Common myeloid progenitor, CD34-positive (primary cell): ENCODE data around the gene PTGER3.

Source experiments
- CTCF ChIA-PET: fragments of 350-600 bp; sonication (Branson Sonifier 250); formaldehyde crosslinking; loops from one replicate; lab custom pipeline; 2021; ENCODE audit warnings: antibody characterized with exemption; lab: Charles Lee
- POLR2A ChIA-PET: fragments of 350-600 bp; sonication (Branson Sonifier 250); formaldehyde crosslinking; loops from one replicate; lab custom pipeline; 2021; ENCODE audit warnings: antibody characterized with exemption; lab: Charles Lee
- DNase-seq, 3 donors: peaks; one replicate each; pipeline versions ENCODE4 v3.0.0 to v3.0.0-alpha.2; 2013
- H3K27ac ChIP-seq, 2 experiments: 1 replicate in 1 of 2; 2 replicates in 1 of 2; pipeline ENCODE4 v1.7.0; 2013; ENCODE audit warnings: inconsistent platforms in 2 of 2, low read length in 2 of 2, mild to moderate bottlenecking in 2 of 2, low read depth in 1 of 2, moderate library complexity in 1 of 2; ENCODE audit not compliant: severe bottlenecking in 2 of 2, insufficient read depth in 1 of 2, poor library complexity in 1 of 2
- H3K27me3 ChIP-seq, 5 experiments: replicated peaks in 2 of 5; 1 replicate in 3 of 5; 2 replicates in 2 of 5; pipeline versions ENCODE4 v1.6.1 to v1.7.0; 2013; ENCODE audit warnings: low read length in 4 of 5, mild to moderate bottlenecking in 2 of 5, moderate library complexity in 2 of 5, inconsistent platforms in 1 of 5; ENCODE audit not compliant: insufficient read depth in 5 of 5, control insufficient read depth in 4 of 5
- H3K36me3 ChIP-seq, 4 experiments: 1 replicate in 2 of 4; 2 replicates in 2 of 4; pipeline versions ENCODE4 v1.6.1 to v1.7.0; 2013; ENCODE audit warnings: low read length in 3 of 4, control low read depth in 1 of 4, mild to moderate bottlenecking in 1 of 4; ENCODE audit not compliant: control insufficient read depth in 4 of 4, insufficient read depth in 4 of 4
- H3K4me1 ChIP-seq, 4 experiments: 1 replicate in 3 of 4; 2 replicates in 1 of 4; pipeline versions ENCODE4 v1.6.1 to v1.7.1; 2013; ENCODE audit warnings: low read length in 3 of 4, mild to moderate bottlenecking in 3 of 4, control low read depth in 1 of 4, inconsistent platforms in 1 of 4, moderate library complexity in 1 of 4; ENCODE audit not compliant: control insufficient read depth in 4 of 4, insufficient read depth in 4 of 4; ENCODE audit errors: control extremely low read depth in 1 of 4
- H3K4me3 ChIP-seq, 7 experiments: 1 replicate in 4 of 7; 2 replicates in 3 of 7; pipeline versions ENCODE4 v1.5.1 to v1.7.0; 2013; ENCODE audit warnings: mild to moderate bottlenecking in 7 of 7, low read length in 6 of 7, moderate library complexity in 6 of 7, inconsistent platforms in 2 of 7, low read depth in 2 of 7, control low read depth in 1 of 7; ENCODE audit not compliant: insufficient read depth in 4 of 7, control insufficient read depth in 1 of 7; ENCODE audit errors: extremely low read depth in 1 of 7
- H3K9me3 ChIP-seq, 5 experiments: 1 replicate in 4 of 5; 2 replicates in 1 of 5; pipeline versions ENCODE4 v1.6.1 to v1.7.1; 2013; ENCODE audit warnings: low read length in 4 of 5, mild to moderate bottlenecking in 2 of 5, inconsistent platforms in 1 of 5, low read depth in 1 of 5, moderate library complexity in 1 of 5; ENCODE audit not compliant: control insufficient read depth in 4 of 5, insufficient read depth in 2 of 5; ENCODE audit errors: control extremely low read depth in 1 of 5
- WGBS: methylation state at CpG from one replicate; pipeline ENCODE4 v1.1.5; 2013; ENCODE audit not compliant: insufficient coverage; 5-methylcytosine and 5-hydroxymethylcytosine counted together

The PTGER3 gene

GRCh38 chr1:71053146-71053545 lies 5.5 kb upstream of the PTGER3 start:
- 80% methylated on average over 1 of the region's 1 CpG for WGBS
- Histone ChIP-seq H3K4me1 (peaks cover 0 to under 1% (median under 1%) of the 10 kb centered on the region in 4 experiments), H3K36me3 (peaks cover 0 to 12% (median 4%) of the 10 kb centered on the region in 4 experiments), H3K27ac (no peak overlapping the region), H3K4me3 (no peak overlapping the region), H3K27me3 (peaks cover 0 to 28% (median 10%) of the 10 kb centered on the region in 5 experiments), H3K9me3 (no peaks in the 10 kb centered on the region)
- ChIA-PET POLR2A (no interaction called here), CTCF (no interaction called here)
- DNase-seq = no peak

- ChIA-PET POLR2A (no interaction called here), CTCF (interaction anchor here (0.7 to 7.2 kb wide), 11 partner anchors 13 to 916 kb away, joined by 3 to 54 read pairs (median 4); no protein-coding TSS in a partner anchor)
- Histone ChIP-seq H3K4me3 (no peak overlapping the region), H3K4me1 (peaks cover 0 to 20% (median 18%) of the 10 kb centered on the region in 4 experiments), H3K27me3 (peaks cover 9 to 56% (median 23%) of the 10 kb centered on the region in 5 experiments), H3K27ac (no peak overlapping the region), H3K9me3 (no peaks in the 10 kb centered on the region), H3K36me3 (no peaks in the 10 kb centered on the region)
- WGBS = 0% methylated on average over 1 of the region's 1 CpG
- peak; percentile 73 to 89 (median 85) for DNase-seq
These were observed 2.5 kb upstream of the PTGER3 start for GRCh38 chr1:71049951-71050598.

DNA sequence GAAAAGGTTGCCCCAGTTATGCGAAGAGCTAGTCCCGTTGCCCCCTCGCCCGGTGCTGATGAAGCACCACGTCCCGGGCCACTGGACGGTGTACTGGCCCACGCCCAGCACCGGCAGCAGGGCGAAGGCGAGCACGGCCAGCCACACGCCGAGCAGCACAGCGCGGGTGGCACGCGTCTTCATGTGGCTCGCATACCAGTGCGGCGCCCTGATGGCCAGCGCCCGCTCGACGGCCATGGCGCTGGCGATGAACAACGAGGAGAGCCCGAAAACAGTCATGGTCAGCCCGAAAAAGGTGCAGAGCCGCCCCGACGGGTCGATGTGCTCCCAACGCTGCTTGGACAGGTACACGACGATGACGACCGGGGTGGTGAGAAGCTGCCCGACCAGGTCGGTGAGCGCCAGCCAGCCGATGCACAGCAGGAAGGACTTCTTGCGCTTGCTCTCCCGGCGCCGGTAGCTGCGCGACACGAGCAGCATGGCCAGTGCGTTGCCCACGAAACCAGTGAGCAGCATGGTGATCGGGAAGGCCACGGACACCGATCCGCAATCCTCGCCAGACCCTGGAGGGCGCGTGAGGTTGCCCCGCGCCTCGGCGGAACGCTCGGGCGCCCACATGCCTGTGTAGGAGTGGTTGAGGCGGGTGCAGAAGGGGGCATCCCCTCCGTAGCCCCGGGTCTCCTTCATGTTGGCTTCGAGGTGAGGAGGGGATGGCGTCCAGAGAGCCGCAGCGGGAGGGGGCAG lies 553 bp downstream of the PTGER3 start:
- Histone ChIP-seq H3K27ac (no peak overlapping the region), H3K27me3 (peaks cover 12 to 69% (median 23%) of the 10 kb centered on the region in 5 experiments)
- POLR2A ChIA-PET = no interaction called here

GRCh38 chr1:71045463-71046028 lies 2.1 kb downstream of the PTGER3 start:
- Histone ChIP-seq H3K4me1 (peaks cover 0 to 20% (median 18%) of the 10 kb centered on the region in 4 experiments), H3K4me3 (no peak overlapping the region), H3K27me3 (peaks cover 12 to 66% (median 21%) of the 10 kb centered on the region in 5 experiments), H3K9me3 (no peaks in the 10 kb centered on the region), H3K27ac (no peak overlapping the region), H3K36me3 (no peaks in the 10 kb centered on the region)
- 94% methylated on average over 6 of the region's 16 CpGs for WGBS
- DNase-seq = no peak
- ChIA-PET CTCF (interaction anchor here (1.0 to 7.2 kb wide), 3 partner anchors 14 to 516 kb away, joined by 3 to 54 read pairs (median 4); no protein-coding TSS in a partner anchor), POLR2A (no interaction called here)

More for the DNA sequence above, 553 bp downstream of the PTGER3 start:
- H3K4me1 ChIP-seq = peaks cover 0 to 20% (median 18%) of the 10 kb centered on the region in 4 experiments
- DNase-seq = peak in 1 of 3 donors; percentile 57
- CTCF ChIA-PET = interaction anchor here (1.0 to 7.2 kb wide), 4 partner anchors 114 to 517 kb away, joined by 3 to 54 read pairs (median 16); no protein-coding TSS in a partner anchor
- H3K36me3 ChIP-seq = no peaks in the 10 kb centered on the region
- 4% methylated on average over 63 of the region's 73 CpGs for WGBS
- H3K4me3 ChIP-seq = peak overlapping the region; percentile 31 to 74 (median 58)
- H3K9me3 ChIP-seq = no peaks in the 10 kb centered on the region

- POLR2A ChIA-PET = interaction anchor here (0.6 kb wide), 1 partner anchor 854 kb away, joined by 5 read pairs; no protein-coding TSS in a partner anchor
- H3K27ac ChIP-seq = no peak overlapping the region
- peaks cover 0 to 20% (median 18%) of the 10 kb centered on the region in 4 experiments for H3K4me1 ChIP-seq
- WGBS = 100% methylated on average over 1 of the region's 1 CpG
- peaks cover 12 to 65% (median 22%) of the 10 kb centered on the region in 5 experiments for H3K27me3 ChIP-seq
- no peaks in the 10 kb centered on the region for H3K36me3 ChIP-seq
- H3K4me3 ChIP-seq = no peak overlapping the region
- no peaks in the 10 kb centered on the region for H3K9me3 ChIP-seq
- CTCF ChIA-PET = no interaction called here
- DNase-seq = no peak
These were observed 2.8 kb downstream of the PTGER3 start for GRCh38 chr1:71044833-71045232.

DNA sequence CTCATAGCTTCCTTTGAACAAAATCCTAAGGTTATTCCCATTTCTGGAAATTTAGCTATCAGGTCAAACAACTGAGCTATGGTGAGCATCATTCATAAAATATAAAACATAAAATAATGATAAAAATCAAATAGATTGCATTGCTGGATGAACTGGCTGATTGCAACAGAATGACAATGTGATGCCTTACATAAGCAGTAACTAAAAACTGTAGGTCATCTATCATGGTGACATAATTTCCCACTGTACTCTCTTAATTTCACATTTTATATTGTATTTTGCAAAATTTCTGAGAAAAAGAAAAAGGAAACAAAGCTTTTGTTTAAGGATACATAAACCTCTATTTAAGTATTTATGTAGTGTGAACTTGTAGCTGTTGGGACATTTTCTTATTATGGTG lies 4.6 kb downstream of the PTGER3 start:
- H3K27me3 ChIP-seq = peaks cover 9 to 47% (median 20%) of the 10 kb centered on the region in 5 experiments
- ChIA-PET CTCF (interaction anchor here (1.0 kb wide), 2 partner anchors 66 to 358 kb away, joined by 3 to 4 read pairs; no protein-coding TSS in a partner anchor), POLR2A (no interaction called here)
- no peaks in the 10 kb centered on the region for H3K9me3 ChIP-seq
- H3K4me3 ChIP-seq = no peak overlapping the region
- H3K27ac ChIP-seq = no peak overlapping the region
- H3K4me1 ChIP-seq = peaks cover 0 to 19% (median 17%) of the 10 kb centered on the region in 4 experiments
- no peaks in the 10 kb centered on the region for H3K36me3 ChIP-seq
- DNase-seq = no peak
